A549 (cell line): Measurements from ENCODE around the gene PSMB7. TPM values are rescaled to one million over a fixed set of nuclear protein-coding genes. Genes with fewer than 3 reads are reported as not detected.

Source experiments
- ATAC-seq, 2 experiments: fragments of 200-7000 bp in 1 of 2; fragments of >200 bp in 1 of 2; cut with Nextera tagmentation in 1 of 2; cut with Tn5 transposase in 1 of 2; 3 replicates each; pipeline versions ENCODE4 v1.8.0 to v1.9.1; 2018 to 2020; ENCODE audit warnings: mild to moderate bottlenecking in 1 of 2, moderate library complexity in 1 of 2
- CTCF ChIA-PET: fragments of 300-600 bp; sonication (Branson Sonifier 250); formaldehyde crosslinking; extraction: SDS; loops from one replicate; lab custom pipeline; 2021; ENCODE audit warnings: antibody characterized with exemption, inconsistent platforms; lab: Yijun Ruan, JAX
- POLR2A ChIA-PET: fragments of 350-600 bp; formaldehyde crosslinking; extraction: SDS; loops from one replicate; lab custom pipeline; 2021; ENCODE audit warnings: antibody characterized with exemption, inconsistent platforms; lab: Yijun Ruan, JAX
- DNase-seq, 2 experiments: peaks; one replicate each; pipeline versions ENCODE4 v3.0.0 to v3.0.0-alpha.2; 2011 to 2016; ENCODE audit warnings: low read depth in 1 of 2, low spot score in 1 of 2
- FAIRE-seq: peaks from 2 replicates; lab custom pipeline; 2011; peaks lifted over from hg19 to GRCh38; lab: Jason Lieb, UNC
- H3K27ac ChIP-seq, 2 experiments: fragments of >200 bp; sonication (Bioruptor Twin); formaldehyde crosslinking; 3 replicates each; pipeline ENCODE4 v1.5.1; 2016 to 2017
- H3K4me1 ChIP-seq: fragments of >200 bp; sonication (Bioruptor Twin); formaldehyde crosslinking; 3 replicates; pipeline ENCODE4 v1.6.1; 2016
- H3K4me2 ChIP-seq: fragments of >200 bp; sonication (Bioruptor Twin); formaldehyde crosslinking; 3 replicates; pipeline ENCODE4 v1.6.1; 2016
- H3K4me3 ChIP-seq: fragments of >200 bp; sonication (Bioruptor Twin); formaldehyde crosslinking; 3 replicates; pipeline ENCODE4 v1.5.1; 2016
- H3K9me3 ChIP-seq: fragments of >200 bp; sonication (Bioruptor Twin); formaldehyde crosslinking; 3 replicates; pipeline ENCODE4 v1.6.1; 2016
- CBX2 ChIP-seq: fragments of 200-600 bp; sonication (generic); IDR thresholded peaks from 2 replicates; pipeline ENCODE4 v1.6.1; 2016; ENCODE audit warnings: low read depth, mild to moderate bottlenecking, borderline replicate concordance
- CEBPB ChIP-seq, 2 experiments: fragments of >200 bp in 1 of 2; sonication (Bioruptor Twin) in 1 of 2; formaldehyde crosslinking in 1 of 2; IDR thresholded peaks; 2 replicates each; pipeline ENCODE4 v1.6.1; 2012 to 2016
- CHD4 ChIP-seq: fragments of 200-600 bp; sonication (generic); IDR thresholded peaks from 2 replicates; pipeline ENCODE4 v1.6.1; 2016; ENCODE audit warnings: antibody characterized with exemption, mild to moderate bottlenecking, borderline replicate concordance
- E2F6 ChIP-seq: IDR thresholded peaks from 2 replicates; pipeline ENCODE4 v1.6.1; 2012; ENCODE audit warnings: low read depth, borderline replicate concordance
- EHMT2 ChIP-seq: fragments of 200-600 bp; sonication (generic); IDR thresholded peaks from 2 replicates; pipeline ENCODE4 v1.6.1; 2016; ENCODE audit warnings: antibody characterized with exemption, low read depth, mild to moderate bottlenecking, moderate library complexity
- ELK1 ChIP-seq: fragments of 150-350 bp; IDR thresholded peaks from 2 replicates; pipeline ENCODE4 v1.6.1; 2014; ENCODE audit warnings: low read depth, mild to moderate bottlenecking, low read length
- FOSB ChIP-seq: fragments of 250-450 bp; sonication (Bioruptor Pico); IDR thresholded peaks from 2 replicates; pipeline ENCODE4 v1.5.0; 2020; ENCODE audit warnings: mild to moderate bottlenecking, moderate library complexity
- FOSL2 ChIP-seq, 2 experiments: fragments of 450-650 bp in 1 of 2; fragments of >200 bp in 1 of 2; sonication (Bioruptor Twin) in 1 of 2; formaldehyde crosslinking; IDR thresholded peaks; 2 replicates each; pipeline versions ENCODE4 v1.5.0 to v1.6.1; 2016 to 2020; ENCODE audit warnings: mild to moderate bottlenecking in 1 of 2, moderate library complexity in 1 of 2
- GATA3 ChIP-seq: IDR thresholded peaks from 2 replicates; pipeline ENCODE4 v1.6.1; 2012; ENCODE audit warnings: borderline replicate concordance
- HEYL ChIP-seq: fragments of 250-450 bp; sonication (Bioruptor Pico); IDR thresholded peaks from 2 replicates; pipeline ENCODE4 v1.8.0; 2021; ENCODE audit warnings: mild to moderate bottlenecking, moderate library complexity
- HOXA7 ChIP-seq: fragments of 250-450 bp; sonication (Bioruptor Pico); IDR thresholded peaks from 2 replicates; pipeline ENCODE4 v1.5.0; 2020; ENCODE audit warnings: mild to moderate bottlenecking, moderate library complexity
- HOXB5 ChIP-seq: fragments of 250-450 bp; sonication (Bioruptor Pico); IDR thresholded peaks from 2 replicates; pipeline ENCODE4 v1.5.0; 2020; ENCODE audit warnings: mild to moderate bottlenecking, moderate library complexity
- MAFK ChIP-seq: fragments of 450-650 bp; IDR thresholded peaks from 2 replicates; pipeline ENCODE4 v1.6.1; 2014; ENCODE audit not compliant: partially characterized antibody
- NPAS2 ChIP-seq: fragments of 250-450 bp; sonication (Bioruptor Pico); IDR thresholded peaks from 2 replicates; pipeline ENCODE4 v1.8.0; 2022; ENCODE audit warnings: mild to moderate bottlenecking, moderate library complexity, borderline replicate concordance
- NR3C1 ChIP-seq: fragments of >200 bp; sonication (Bioruptor Twin); formaldehyde crosslinking; IDR thresholded peaks from 3 replicates; pipeline ENCODE4 v1.6.1; 2017
- PHF8 ChIP-seq: fragments of 200-600 bp; sonication (generic); IDR thresholded peaks from 2 replicates; pipeline ENCODE4 v1.6.1; 2016; ENCODE audit warnings: low read depth, mild to moderate bottlenecking, antibody characterized with exemption, moderate library complexity, borderline replicate concordance
- RARB ChIP-seq: fragments of 250-450 bp; sonication (Bioruptor Pico); IDR thresholded peaks from 2 replicates; pipeline ENCODE4 v1.8.0; 2021; ENCODE audit warnings: mild to moderate bottlenecking, moderate library complexity
- REST ChIP-seq: fragments of 200-600 bp; sonication (generic); IDR thresholded peaks from 2 replicates; pipeline ENCODE4 v1.6.1; 2016; ENCODE audit warnings: antibody characterized with exemption, mild to moderate bottlenecking, moderate library complexity
- RFX5 ChIP-seq: fragments of 450-650 bp; IDR thresholded peaks from 2 replicates; pipeline ENCODE4 v1.7.1; 2014; ENCODE audit warnings: antibody characterized with exemption, mild to moderate bottlenecking, moderate library complexity
- ZFP36 ChIP-seq: fragments of 450-650 bp; IDR thresholded peaks from 2 replicates; pipeline ENCODE4 v1.6.1; 2014; ENCODE audit warnings: borderline replicate concordance; ENCODE audit not compliant: partially characterized antibody
- WGBS: methylation state at CpG from one replicate; pipeline ENCODE4 v1.1.6; 2017; ENCODE audit errors: missing lambda C conversion rate; 5-methylcytosine and 5-hydroxymethylcytosine counted together
- polyA plus RNA-seq, 4 experiments: library from polyadenylated mRNA; depleted of rRNA in 3 of 4; stranded (reverse); fragments of >200 nt; fragmentation: RNase III in 1 of 4; extraction: RNeasy Plus Mini Kit Qiagen cat#74134 plus additional on column Dnase treatment in 1 of 4; gene quantifications; 2 replicates in 3 of 4; 3 replicates in 1 of 4; pipeline ENCODE4 v1.2.3, GENCODE V29; 2011 to 2017

Gene PSMB7
- polyA plus RNA-seq, 2 of the 4 experiments (the other 2 are of a cell fraction): 332 to 418 TPM

GRCh38 chr9:124348363-124348762 is 66.9 kb downstream of the PSMB7 start:
- CTCF ChIA-PET: interaction anchor here (0.9 to 8.2 kb wide), 3 partner anchors 10 to 226 kb away, joined by 4 to 40 read pairs (median 4); no protein-coding TSS in a partner anchor
- H3K4me1 ChIP-seq: peaks cover 3% of the 10 kb centered on the region; the same call in 1 of the 3 replicates

GRCh38 chr9:124347968-124348358 is 67.3 kb downstream of the PSMB7 start:
- WGBS: 90% methylated on average over 7 of the region's 8 CpGs

More at GRCh38 chr9:124348363-124348762, 66.9 kb downstream of the PSMB7 start:
- Histone ChIP-seq H3K4me3 (no peak overlapping the region), H3K27ac (no peak overlapping the region), H3K4me2 (no peak overlapping the region), H3K9me3 (no peaks in the 10 kb centered on the region)
- DNase-seq (no peak), FAIRE-seq (no peak), ATAC-seq (no peak)
- TF ChIP-seq EHMT2 (no peak), FOSL2 (IDR thresholded peaks at IDR 0.05) (no peak), FOSL2 (CRISPR knock-in tag; IDR thresholded peaks at IDR 0.05) (0 out of 2 replicates have a peak, but pooled peaks have one; percentile 8)
- 94% methylated on average over 3 of the region's 3 CpGs for WGBS
- POLR2A ChIA-PET: no interaction called here

More at GRCh38 chr9:124347968-124348358, 67.3 kb downstream of the PSMB7 start:
- no peak for DNase-seq
- Histone ChIP-seq H3K4me1 (peaks cover 7% of the 10 kb centered on the region; the same call in 2 of the 3 replicates), H3K4me3 (no peak overlapping the region), H3K9me3 (no peaks in the 10 kb centered on the region), H3K27ac (no peak overlapping the region), H3K4me2 (no peak overlapping the region)
- POLR2A ChIA-PET: no interaction called here
- CTCF ChIA-PET: interaction anchor here (0.9 to 8.2 kb wide), 4 partner anchors 27 to 226 kb away, joined by 3 to 40 read pairs (median 6); no protein-coding TSS in a partner anchor
- TF ChIP-seq EHMT2: no peak
- no peak for TF ChIP-seq HOXA7
- no peak for TF ChIP-seq ZFP36
- TF ChIP-seq CBX2: no peak
- no peak for TF ChIP-seq GATA3
- no peak for TF ChIP-seq CEBPB (IDR thresholded peaks at IDR 0.05)
- TF ChIP-seq E2F6: no peak
- TF ChIP-seq PHF8: no peak
- TF ChIP-seq NPAS2 (CRISPR knock-in tag): no peak
- TF ChIP-seq HEYL (CRISPR knock-in tag): no peak
- TF ChIP-seq MAFK: no peak
- TF ChIP-seq REST: no peak
- no peak for TF ChIP-seq RARB
- no peak for TF ChIP-seq ELK1
- TF ChIP-seq FOSB (CRISPR knock-in tag): no peak
- TF ChIP-seq HOXB5 (CRISPR knock-in tag): no peak
- no peak for TF ChIP-seq RFX5
- no peak for TF ChIP-seq NR3C1
- no peak for TF ChIP-seq CHD4
- no peak for FAIRE-seq
- ATAC-seq: no peak
